Stomach (tissue), 9 donors: ENCODE results near the gene KRT13. TPM values are rescaled to one million over a fixed set of nuclear protein-coding genes. Genes with fewer than 3 reads are reported as not detected.
A peak's percentile ranks its signal among the peaks of the same experiment; 100 is the strongest.

Experiments
- DNase-seq, 2 donors: peaks; one replicate each; pipeline versions ENCODE4 v3.0.0 to v3.0.0-alpha.2; 2013 to 2019
- H3K27ac ChIP-seq, 5 donors: fragments of 200-600 bp in 4 of 5; sonication (generic) in 4 of 5; one replicate each; pipeline ENCODE4 v1.5.1; 2013 to 2019; ENCODE audit warnings: mild to moderate bottlenecking in 1 of 5, moderate library complexity in 1 of 5
- H3K27me3 ChIP-seq, 3 donors: fragments of 200-600 bp; sonication (generic); one replicate each; pipeline ENCODE4 v1.5.1; 2017 to 2019; ENCODE audit warnings: mixed run types in 1 of 3
- H3K36me3 ChIP-seq, 4 donors: fragments of 200-600 bp; sonication (generic); 1 replicate in 3 of 4; 2 replicates in 1 of 4; pipeline ENCODE4 v1.5.1; 2016 to 2019
- H3K4me1 ChIP-seq, 4 donors: fragments of 200-600 bp; sonication (generic); one replicate each; pipeline ENCODE4 v1.5.1; 2016 to 2019
- H3K4me3 ChIP-seq, 4 donors: fragments of 200-600 bp; sonication (generic) in 3 of 4; one replicate each; pipeline ENCODE4 v1.5.1; 2016 to 2019; ENCODE audit warnings: mild to moderate bottlenecking in 1 of 4
- H3K9me3 ChIP-seq, 4 donors: fragments of 200-600 bp; sonication (generic); one replicate each; pipeline ENCODE4 v1.5.1; 2016 to 2019
- EP300 ChIP-seq: sonication (generic); formaldehyde crosslinking; IDR thresholded peaks from one replicate; pipeline ENCODE4 v1.6.1; 2017; ENCODE audit warnings: antibody characterized with exemption
- POLR2A ChIP-seq, 4 donors: fragments of 450-650 bp; IDR thresholded peaks; one replicate each; pipeline ENCODE4 v1.6.1; 2016; ENCODE audit warnings: antibody characterized with exemption in 4 of 4, control low read depth in 2 of 4, mild to moderate bottlenecking in 1 of 4, moderate library complexity in 1 of 4
- POLR2AphosphoS5 ChIP-seq, 3 donors: sonication (generic); formaldehyde crosslinking; IDR thresholded peaks; one replicate each; pipeline ENCODE4 v1.6.1; 2016; ENCODE audit warnings: antibody characterized with exemption in 3 of 3
- WGBS, 5 donors: extraction: QIAGEN DNeasy Blood & Tissue Kit in 3 of 5; methylation state at CpG; one replicate each; pipeline versions ENCODE4 v1.1.5 to v1.1.7; 2013 to 2018; 5-methylcytosine and 5-hydroxymethylcytosine counted together
- intact Hi-C: fragments of 100-400 bp; cut with DNase I; formaldehyde crosslinking; loops from one replicate; pipeline ENCODE4 v1.15.1; 2023; ENCODE audit warnings: low total_unique reads
- polyA plus RNA-seq, 3 donors: library from polyadenylated mRNA; stranded (reverse); fragments of 200-250 nt; gene quantifications; one replicate each; pipeline ENCODE4 v1.2.3, GENCODE V29; 2013
- total RNA-seq, 5 donors: library from RNA; depleted of rRNA; stranded (reverse); fragments of >200 nt; gene quantifications; one replicate each; pipeline versions ENCODE4 v1.1.0 to v1.2.3, GENCODE V29; 2014 to 2016
- TF ChIP-seq, protein P1 (sequence below), 7 experiments: fragments of 450-650 bp in 4 of 7; fragments of 200-600 bp in 3 of 7; sonication (generic) in 3 of 7; IDR thresholded peaks; one replicate each; pipeline ENCODE4 v1.5.1; 2016 to 2019; ENCODE audit warnings: antibody characterized with exemption in 7 of 7, control low read depth in 2 of 7, mild to moderate bottlenecking in 1 of 7
- donor health status: healthy with polysubstance abuse.
- donor health status: Bipolar disorder and iron deficiency.
- donor health status: healthy.

Gene KRT13
- total and polyA plus RNA-seq, 8 donors, result 1.1 to 12,460 (median 16.2) TPM; not detected in 1

GRCh38 chr17:41536741-41537613, 31.6 kb upstream of the KRT13 start:
- Histone ChIP-seq H3K4me1 (peaks cover 0 to 4% (median 0%) of the 10 kb centered on the region in 4 donors), H3K27me3 (peaks cover 0 to 23% (median 4%) of the 10 kb centered on the region in 3 donors), H3K4me3 (no peak overlapping the region), H3K36me3 (no peaks in the 10 kb centered on the region), H3K9me3 (no peaks in the 10 kb centered on the region), H3K27ac (no peak overlapping the region)
- DNase-seq, result no peak
- WGBS, 5 donors, result 87 to 92% (median 88%) methylated on average over 7 of the region's 7 CpGs
- intact Hi-C loops, result no loop called here
- no peak for TF ChIP-seq EP300
- TF ChIP-seq, protein P1, sequence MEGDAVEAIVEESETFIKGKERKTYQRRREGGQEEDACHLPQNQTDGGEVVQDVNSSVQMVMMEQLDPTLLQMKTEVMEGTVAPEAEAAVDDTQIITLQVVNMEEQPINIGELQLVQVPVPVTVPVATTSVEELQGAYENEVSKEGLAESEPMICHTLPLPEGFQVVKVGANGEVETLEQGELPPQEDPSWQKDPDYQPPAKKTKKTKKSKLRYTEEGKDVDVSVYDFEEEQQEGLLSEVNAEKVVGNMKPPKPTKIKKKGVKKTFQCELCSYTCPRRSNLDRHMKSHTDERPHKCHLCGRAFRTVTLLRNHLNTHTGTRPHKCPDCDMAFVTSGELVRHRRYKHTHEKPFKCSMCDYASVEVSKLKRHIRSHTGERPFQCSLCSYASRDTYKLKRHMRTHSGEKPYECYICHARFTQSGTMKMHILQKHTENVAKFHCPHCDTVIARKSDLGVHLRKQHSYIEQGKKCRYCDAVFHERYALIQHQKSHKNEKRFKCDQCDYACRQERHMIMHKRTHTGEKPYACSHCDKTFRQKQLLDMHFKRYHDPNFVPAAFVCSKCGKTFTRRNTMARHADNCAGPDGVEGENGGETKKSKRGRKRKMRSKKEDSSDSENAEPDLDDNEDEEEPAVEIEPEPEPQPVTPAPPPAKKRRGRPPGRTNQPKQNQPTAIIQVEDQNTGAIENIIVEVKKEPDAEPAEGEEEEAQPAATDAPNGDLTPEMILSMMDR (IDR thresholded peaks at IDR 0.05), result no peak
- TF ChIP-seq POLR2A (IDR thresholded peaks at IDR 0.05), result no peak
- no peak for TF ChIP-seq POLR2AphosphoS5 (IDR thresholded peaks at IDR 0.05)

GRCh38 chr17:41535764-41536481, 30.5 kb upstream of the KRT13 start:
- Histone ChIP-seq H3K4me1 (peaks cover 0 to 6% (median 2%) of the 10 kb centered on the region in 4 donors), H3K9me3 (no peaks in the 10 kb centered on the region), H3K27me3 (peaks cover 0 to 33% (median 4%) of the 10 kb centered on the region in 3 donors), H3K27ac (no peak overlapping the region), H3K4me3 (no peak overlapping the region), H3K36me3 (no peaks in the 10 kb centered on the region)
- TF ChIP-seq, protein P1 (IDR thresholded peaks at IDR 0.05), result no peak
- no peak for TF ChIP-seq POLR2A (IDR thresholded peaks at IDR 0.05)
- no peak for TF ChIP-seq POLR2AphosphoS5 (IDR thresholded peaks at IDR 0.05)
- TF ChIP-seq EP300, result no peak
- DNase-seq, result peak in 1 of 2 donors; percentile 60
- intact Hi-C loops, result no loop called here
- WGBS, 5 donors, result 60 to 71% (median 69%) methylated on average over 6 to 15 of the region's 15 CpGs

DNA sequence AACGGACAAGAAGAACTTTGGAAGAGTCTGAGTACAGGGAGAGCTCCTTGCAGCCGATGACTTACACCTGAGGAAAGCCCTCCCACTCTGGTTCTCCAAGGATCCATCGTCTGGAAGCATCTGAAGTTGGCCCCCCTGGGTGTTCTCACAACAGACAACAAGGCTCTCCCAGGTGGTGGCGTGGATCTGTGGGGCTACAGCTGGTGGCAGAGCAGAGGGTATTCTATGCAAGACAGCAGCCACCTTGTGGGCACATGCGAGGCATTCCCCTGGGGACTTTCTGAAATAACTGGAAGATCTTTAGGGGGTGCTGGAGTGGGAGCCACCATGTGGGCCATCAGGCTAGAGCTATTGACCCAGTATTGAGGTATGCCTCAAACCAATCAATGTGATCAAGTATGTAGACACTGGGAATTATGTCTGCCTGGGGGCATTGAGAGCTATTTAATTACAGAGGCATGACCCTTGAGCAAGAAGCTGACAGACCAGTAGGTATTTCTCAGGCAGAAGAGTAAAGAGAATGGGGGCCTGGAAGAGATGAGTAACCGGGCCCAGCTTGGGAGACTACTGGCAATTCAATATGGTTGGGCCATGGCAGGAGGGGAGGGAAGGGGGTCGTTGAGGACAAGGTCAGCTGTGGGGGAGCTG, 29.6 kb upstream of the KRT13 start:
- 72 to 77% (median 75%) methylated on average over 7 of the region's 7 CpGs for WGBS, 5 donors
- Histone ChIP-seq H3K27ac (no peak overlapping the region), H3K36me3 (no peaks in the 10 kb centered on the region), H3K4me3 (no peak overlapping the region), H3K9me3 (no peaks in the 10 kb centered on the region), H3K4me1 (peaks cover 0 to 15% (median 10%) of the 10 kb centered on the region in 4 donors), H3K27me3 (peaks cover 0 to 42% (median 6%) of the 10 kb centered on the region in 3 donors)
- DNase-seq, result no peak
- intact Hi-C loops, result no loop called here
- no peak for TF ChIP-seq EP300
- TF ChIP-seq, protein P1 (IDR thresholded peaks at IDR 0.05), result no peak
- no peak for TF ChIP-seq POLR2A (IDR thresholded peaks at IDR 0.05)
- TF ChIP-seq POLR2AphosphoS5 (IDR thresholded peaks at IDR 0.05), result no peak

- DNase-seq, result no peak
- intact Hi-C loops, result no loop called here
- Histone ChIP-seq H3K9me3 (no peaks in the 10 kb centered on the region), H3K36me3 (no peaks in the 10 kb centered on the region), H3K27me3 (peaks cover 0 to 56% (median 18%) of the 10 kb centered on the region in 3 donors), H3K27ac (no peak overlapping the region), H3K4me1 (peaks cover under 1 to 28% (median 20%) of the 10 kb centered on the region in 4 donors), H3K4me3 (no peak overlapping the region)
- 81 to 88% (median 85%) methylated on average over 7 of the region's 7 CpGs for WGBS, 5 donors
- TF ChIP-seq POLR2A (IDR thresholded peaks at IDR 0.05), result no peak
- no peak for TF ChIP-seq EP300
- TF ChIP-seq, protein P1 (IDR thresholded peaks at IDR 0.05), result no peak
- no peak for TF ChIP-seq POLR2AphosphoS5 (IDR thresholded peaks at IDR 0.05)
Measured at GRCh38 chr17:41533613-41534012, 28.2 kb upstream of the KRT13 start.
